Body of pancreas (tissue), 4 donors: Measurements from ENCODE around the gene BBIP1.

ENCODE experiments used
- POLR2A ChIP-seq, 3 donors: fragments of 450-650 bp; IDR thresholded peaks; one replicate each; pipeline ENCODE4 v1.6.1; 2016; ENCODE audit warnings: antibody characterized with exemption in 3 of 3, mild to moderate bottlenecking in 2 of 3
- TF ChIP-seq, protein P1 (sequence below), 7 experiments: fragments of 450-650 bp in 4 of 7; fragments of 200-600 bp in 3 of 7; sonication (generic) in 3 of 7; IDR thresholded peaks; one replicate each; pipeline ENCODE4 v1.5.1; 2016 to 2019; ENCODE audit warnings: antibody characterized with exemption in 7 of 7

DNA sequence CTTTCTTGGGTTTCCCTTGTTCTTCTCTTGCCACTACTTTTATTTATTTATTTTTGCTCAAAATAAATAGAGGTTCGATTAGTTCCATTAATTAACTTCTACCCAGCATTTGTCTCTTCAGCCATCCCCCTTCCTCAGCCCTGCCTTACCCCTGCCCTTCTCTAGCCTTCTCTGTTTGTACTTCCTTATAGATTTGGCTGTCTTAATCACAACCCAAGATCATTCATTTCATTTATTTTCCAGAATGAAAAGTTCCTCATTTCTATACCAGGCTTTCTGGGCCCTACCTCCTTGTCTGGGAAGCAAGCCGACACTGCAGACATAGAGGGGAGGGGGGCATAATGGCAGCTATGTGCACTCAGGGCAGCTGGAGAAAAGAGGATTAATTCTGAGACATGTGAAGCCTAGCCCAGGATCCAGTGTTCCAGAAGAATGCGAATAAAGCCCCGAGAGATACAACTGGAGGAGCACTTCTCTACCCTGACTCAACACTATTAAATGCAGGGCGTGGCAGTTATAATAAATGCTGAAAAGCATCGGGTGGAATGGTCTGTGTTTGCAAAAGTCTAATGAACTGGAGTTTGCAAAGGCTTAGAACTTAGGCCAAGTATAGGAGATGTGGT, 53.7 kb downstream of the BBIP1 start:
- TF ChIP-seq POLR2A (IDR thresholded peaks at IDR 0.05), result no peak
- TF ChIP-seq, protein P1, sequence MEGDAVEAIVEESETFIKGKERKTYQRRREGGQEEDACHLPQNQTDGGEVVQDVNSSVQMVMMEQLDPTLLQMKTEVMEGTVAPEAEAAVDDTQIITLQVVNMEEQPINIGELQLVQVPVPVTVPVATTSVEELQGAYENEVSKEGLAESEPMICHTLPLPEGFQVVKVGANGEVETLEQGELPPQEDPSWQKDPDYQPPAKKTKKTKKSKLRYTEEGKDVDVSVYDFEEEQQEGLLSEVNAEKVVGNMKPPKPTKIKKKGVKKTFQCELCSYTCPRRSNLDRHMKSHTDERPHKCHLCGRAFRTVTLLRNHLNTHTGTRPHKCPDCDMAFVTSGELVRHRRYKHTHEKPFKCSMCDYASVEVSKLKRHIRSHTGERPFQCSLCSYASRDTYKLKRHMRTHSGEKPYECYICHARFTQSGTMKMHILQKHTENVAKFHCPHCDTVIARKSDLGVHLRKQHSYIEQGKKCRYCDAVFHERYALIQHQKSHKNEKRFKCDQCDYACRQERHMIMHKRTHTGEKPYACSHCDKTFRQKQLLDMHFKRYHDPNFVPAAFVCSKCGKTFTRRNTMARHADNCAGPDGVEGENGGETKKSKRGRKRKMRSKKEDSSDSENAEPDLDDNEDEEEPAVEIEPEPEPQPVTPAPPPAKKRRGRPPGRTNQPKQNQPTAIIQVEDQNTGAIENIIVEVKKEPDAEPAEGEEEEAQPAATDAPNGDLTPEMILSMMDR (IDR thresholded peaks at IDR 0.05), result no peak
